ENCODE measurements around the gene CDCA5. TPM values are rescaled to one million over a fixed set of nuclear protein-coding genes. Genes with fewer than 3 reads are reported as not detected.

Gene CDCA5
- total RNA-seq, 2 donors from 2014 or later, result 0.54 to 5.3 TPM

GRCh38 chr11:65096926-65097325 is 13.1 kb upstream of the CDCA5 start:
- H3K4me1 ChIP-seq (ENCODE audit: control insufficient read depth in 1 of 2, low read depth in 2 of 2), result peaks cover 9 to 21% of the 10 kb centered on the region in 2 donors
- no peaks in the 10 kb centered on the region for H3K27me3 ChIP-seq (replicated peaks; ENCODE audit: insufficient read depth)
- H3K36me3 ChIP-seq, result no peaks in the 10 kb centered on the region
- H3K9me3 ChIP-seq, result no peaks in the 10 kb centered on the region
- H3K4me3 ChIP-seq, result peak overlapping the region; percentile 97
- TF ChIP-seq CTCF (IDR thresholded peaks at IDR 0.05), result no peak
- H3K27ac ChIP-seq, result peak overlapping the region; percentile 81 to 93
- no peak for DNase-seq (ENCODE audit: low spot score)
- ATAC-seq (ENCODE audit: insufficient number of reproducible peaks, low FRiP score, low read depth), result no peak

GRCh38 chr11:65095974-65096806 is 12.3 kb upstream of the CDCA5 start, which contains the start of gene VPS51:
TSS of gene VPS51 (plus strand) at chr11:65096214. CDS start at chr11:65096251, 37 bp downstream.
- H3K4me1 ChIP-seq (ENCODE audit: control insufficient read depth in 1 of 2, low read depth in 2 of 2), result peaks cover 9 to 18% of the 10 kb centered on the region in 2 donors
- H3K4me3 ChIP-seq, result peak within 1 kb of the TSS; percentile 97
- ATAC-seq (ENCODE audit: insufficient number of reproducible peaks, low FRiP score, low read depth), result peak; percentile 76
- no peaks in the 10 kb centered on the region for H3K36me3 ChIP-seq
- H3K9me3 ChIP-seq, result no peaks in the 10 kb centered on the region
- no peak for TF ChIP-seq CTCF (IDR thresholded peaks at IDR 0.05)
- H3K27ac ChIP-seq, result peak within 1 kb of the TSS; percentile 81 to 93
- no peaks in the 10 kb centered on the region for H3K27me3 ChIP-seq (replicated peaks; ENCODE audit: insufficient read depth)
- peak; percentile 72 for DNase-seq (ENCODE audit: low spot score)

GRCh38 chr11:65095427-65095826 is 11.6 kb upstream of the CDCA5 start:
- TF ChIP-seq CTCF (IDR thresholded peaks at IDR 0.05), result no peak
- H3K27me3 ChIP-seq (replicated peaks; ENCODE audit: insufficient read depth), result no peaks in the 10 kb centered on the region
- peak overlapping the region; percentile 97 for H3K4me3 ChIP-seq
- peak overlapping the region; percentile 81 to 93 for H3K27ac ChIP-seq
- ATAC-seq (ENCODE audit: insufficient number of reproducible peaks, low FRiP score, low read depth) (no peak), DNase-seq (ENCODE audit: low spot score) (no peak)
- peaks cover 9 to 18% of the 10 kb centered on the region in 2 donors for H3K4me1 ChIP-seq (ENCODE audit: control insufficient read depth in 1 of 2, low read depth in 2 of 2)
- H3K36me3 ChIP-seq, result no peaks in the 10 kb centered on the region
- H3K9me3 ChIP-seq, result no peaks in the 10 kb centered on the region

- no peak for DNase-seq (ENCODE audit: low spot score)
- no peak overlapping the region for H3K4me3 ChIP-seq
- H3K9me3 ChIP-seq, result no peaks in the 10 kb centered on the region
- no peak for ATAC-seq (ENCODE audit: insufficient number of reproducible peaks, low FRiP score, low read depth)
- H3K27ac ChIP-seq, result no peak overlapping the region
- no peaks in the 10 kb centered on the region for H3K27me3 ChIP-seq (replicated peaks; ENCODE audit: insufficient read depth)
- no peak for TF ChIP-seq CTCF (IDR thresholded peaks at IDR 0.05)
- H3K36me3 ChIP-seq, result peaks cover 15% of the 10 kb centered on the region
- H3K4me1 ChIP-seq (ENCODE audit: control insufficient read depth in 1 of 2, low read depth in 2 of 2), result peaks cover 0 to 6% of the 10 kb centered on the region in 2 donors
Measured at GRCh38 chr11:65090628-65091027, 6.8 kb upstream of the CDCA5 start.

GRCh38 chr11:65089621-65090020 is 5.8 kb upstream of the CDCA5 start:
- no peak for TF ChIP-seq CTCF (IDR thresholded peaks at IDR 0.05)
- H3K36me3 ChIP-seq, result peaks cover 15% of the 10 kb centered on the region

More at GRCh38 chr11:65089621-65090020, 5.8 kb upstream of the CDCA5 start:
- Histone ChIP-seq H3K4me1 (ENCODE audit: control insufficient read depth in 1 of 2, low read depth in 2 of 2) (peaks cover 6 to 13% of the 10 kb centered on the region in 2 donors), H3K4me3 (no peak overlapping the region), H3K9me3 (no peaks in the 10 kb centered on the region), H3K27ac (no peak overlapping the region), H3K27me3 (replicated peaks; ENCODE audit: insufficient read depth) (no peaks in the 10 kb centered on the region)
- DNase-seq (ENCODE audit: low spot score) (no peak), ATAC-seq (ENCODE audit: insufficient number of reproducible peaks, low FRiP score, low read depth) (no peak)

Data from thoracic aorta (tissue), 2 donors.